ENCODE results near the gene MAEL. TPM values are rescaled to one million over a fixed set of nuclear protein-coding genes. Genes with fewer than 3 reads are reported as not detected.

The MAEL gene
- total RNA-seq, result not detected in 2 replicates

DNA sequence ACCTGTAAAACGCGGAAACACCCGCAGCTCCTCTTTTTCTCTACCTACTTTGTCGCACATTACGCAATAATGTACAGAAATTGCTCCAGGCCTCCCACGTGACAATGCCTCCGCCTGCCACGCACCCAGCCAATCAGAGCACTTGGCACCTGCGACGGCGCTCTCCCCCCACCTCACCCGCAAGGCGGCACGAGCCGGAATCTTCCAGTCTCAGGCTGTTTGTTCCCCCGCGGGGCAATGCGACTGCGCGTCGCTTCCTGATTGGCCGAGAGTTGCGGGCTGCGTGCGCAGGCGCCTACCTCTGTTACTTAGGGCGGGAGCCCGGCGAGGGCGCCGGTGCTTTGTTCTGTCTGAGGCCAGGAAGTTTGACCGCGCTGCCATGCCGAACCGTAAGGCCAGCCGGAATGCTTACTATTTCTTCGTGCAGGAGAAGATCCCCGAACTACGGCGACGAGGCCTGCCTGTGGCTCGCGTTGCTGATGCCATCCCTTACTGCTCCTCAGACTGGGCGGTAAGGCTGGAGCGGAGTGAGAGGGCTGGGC is at the start of gene MAEL:
TSS of gene MAEL (plus strand) at position 307 of the 542 bp plus-strand sequence. CDS start at position 380, 73 bp downstream.

DNA sequence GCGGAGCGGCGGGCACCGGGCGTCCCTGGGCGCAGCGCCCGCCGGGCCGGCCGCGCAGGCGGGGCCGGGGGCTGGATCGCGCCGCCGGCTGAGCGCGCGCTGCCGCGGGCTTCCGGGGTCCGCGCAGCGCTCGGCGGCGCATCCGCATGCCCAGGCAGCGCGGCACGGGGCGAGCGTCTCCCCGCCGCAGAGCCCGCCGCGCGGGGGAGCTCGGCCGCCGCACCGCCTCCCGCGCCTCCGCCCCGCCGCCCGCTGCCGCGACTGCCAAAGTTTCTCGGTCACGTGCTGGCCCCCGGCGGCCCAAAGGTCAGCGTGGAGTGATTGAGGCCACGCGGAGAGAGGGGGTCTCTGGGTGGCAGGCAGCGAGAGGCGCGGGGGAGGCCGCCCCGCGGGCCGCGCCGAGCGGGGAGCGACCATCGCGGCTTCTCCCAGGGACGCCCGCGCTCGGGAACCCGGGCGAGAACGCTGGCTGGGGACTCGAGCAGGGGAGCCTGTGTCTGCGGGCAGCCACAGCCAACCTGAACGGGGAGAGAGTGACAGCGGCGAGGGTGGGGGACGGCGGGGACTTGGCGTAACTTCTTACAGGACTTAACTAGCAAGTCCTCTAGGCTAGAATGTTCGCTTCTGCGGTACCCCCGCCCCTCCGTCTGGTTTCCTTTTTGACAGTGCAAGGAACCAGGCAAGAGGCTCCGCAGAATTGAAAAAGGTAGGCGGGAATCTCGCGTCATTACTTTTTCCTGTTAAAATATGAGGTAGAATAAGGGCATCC is 13.5 kb upstream of the MAEL start, which contains the start of gene ILDR2:
TSS of gene ILDR2 (minus strand) at position 180 of the 769 bp plus-strand sequence. CDS start 272 bp downstream, outside the sequence.

Other genes with a start within 250 kb of the MAEL start
- 26.0 and 27.1 TPM in 2 replicates for gene POGK, start 149.8 kb upstream of the MAEL start, total RNA-seq
- 13.9 and 17.7 TPM in 2 replicates for gene TADA1, start 113.0 kb upstream of the MAEL start, total RNA-seq
- gene ILDR2, start 13.7 kb upstream of the MAEL start, total RNA-seq, result 0.11 TPM in 1 of 2 replicates, not detected in the other
- not detected in 2 replicates for gene GPA33, start 101.1 kb downstream of the MAEL start, total RNA-seq
- not detected in 2 replicates for gene STYXL2, start 104.8 kb downstream of the MAEL start, total RNA-seq
- gene POU2F1, start 231.6 kb downstream of the MAEL start, total RNA-seq, result 4.6 and 5.3 TPM in 2 replicates

Data from uterine smooth muscle cell (primary cell).